ENCODE measurements around the gene USP32.

USP32 gene

GRCh38 chr17:60155427-60155814, 236.5 kb downstream of the USP32 start:
- no peak for DNase-seq (ENCODE audit: low read depth)

GRCh38 chr17:60154616-60155426, 237.1 kb downstream of the USP32 start:
- peak; percentile 68 for DNase-seq (ENCODE audit: low read depth)

GRCh38 chr17:60153606-60154390, 238.1 kb downstream of the USP32 start:
- no peak for DNase-seq (ENCODE audit: low read depth)

- DNase-seq (ENCODE audit: low read depth) = no peak
Measured at GRCh38 chr17:60151355-60151754, 240.6 kb downstream of the USP32 start.

- DNase-seq (ENCODE audit: low read depth) = no peak
Measured at GRCh38 chr17:60149691-60150582, 242.0 kb downstream of the USP32 start, which contains the start of gene CA4. Gene CA4, plus strand, starts transcription at chr17:60149973. Its CDS starts 62 bp downstream, at chr17:60150035.

- no peak for DNase-seq (ENCODE audit: low read depth)
Measured at GRCh38 chr17:60148373-60148772, 243.6 kb downstream of the USP32 start.

GRCh38 chr17:60147553-60148223, 244.2 kb downstream of the USP32 start:
- DNase-seq (ENCODE audit: low read depth) = no peak

GRCh38 chr17:60146206-60146605, 245.7 kb downstream of the USP32 start:
- no peak for DNase-seq (ENCODE audit: low read depth)

- no peak for DNase-seq (ENCODE audit: low read depth)
Measured at GRCh38 chr17:60145006-60145935, 246.7 kb downstream of the USP32 start.

- peak; percentile 94 for DNase-seq (ENCODE audit: low read depth)
Measured at GRCh38 chr17:60142872-60143499, 248.9 kb downstream of the USP32 start.

GRCh38 chr17:60141111-60142018, 250.6 kb downstream of the USP32 start:
- DNase-seq (ENCODE audit: low read depth) = peak; percentile 38

- peak; percentile 74 for DNase-seq (ENCODE audit: low read depth)
Measured at GRCh38 chr17:60139438-60140285, 252.3 kb downstream of the USP32 start.

GRCh38 chr17:60138769-60139437, 253.0 kb downstream of the USP32 start:
- no peak for DNase-seq (ENCODE audit: low read depth)

- no peak for DNase-seq (ENCODE audit: low read depth)
Measured at GRCh38 chr17:60137731-60138130, 254.2 kb downstream of the USP32 start.

GRCh38 chr17:60135951-60136666, 255.8 kb downstream of the USP32 start:
- DNase-seq (ENCODE audit: low read depth) = no peak

GRCh38 chr17:60135151-60135950, 256.6 kb downstream of the USP32 start:
- DNase-seq (ENCODE audit: low read depth) = peak; percentile 96

Data from ELR (cell line).